ENCODE data around the gene CENPX. TPM values are rescaled to one million over a fixed set of nuclear protein-coding genes. Genes with fewer than 3 reads are reported as not detected.

CENPX gene
- total and polyA plus RNA-seq, 10 donors, result 25.4 to 91.8 (median 32.9) TPM

DNA sequence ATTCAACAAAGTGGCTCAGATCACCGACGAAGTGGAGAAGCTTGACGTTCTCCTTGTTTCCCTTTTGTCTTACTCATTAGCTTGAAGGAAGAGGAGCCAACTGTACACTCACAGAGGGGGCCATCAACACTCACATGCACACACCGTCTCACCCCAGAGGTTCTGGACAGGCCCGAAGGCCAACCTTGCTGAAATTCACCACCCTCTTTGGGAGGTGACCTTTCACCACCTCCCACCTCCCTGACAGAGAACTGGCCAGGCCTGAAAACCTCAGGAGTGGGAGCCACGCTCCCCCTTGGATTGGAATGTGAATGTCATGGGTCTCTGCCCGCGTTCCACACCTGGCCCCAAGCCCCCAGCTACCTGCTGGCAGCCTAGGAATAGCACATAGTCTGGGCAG is 12.8 kb upstream of the CENPX start:
- H3K4me3 ChIP-seq, result no peak overlapping the region
- intact Hi-C loops (cut with DNase I; ENCODE audit: low total_unique reads), result no loop called here
- 83 to 96% (median 93%) methylated on average over 7 to 8 of the region's 8 CpGs for WGBS, 5 donors
- TF ChIP-seq POLR2AphosphoS5 (IDR thresholded peaks at IDR 0.05), result no peak
- TF ChIP-seq POLR2A (IDR thresholded peaks at IDR 0.05), result no peak
- TF ChIP-seq, protein P1, sequence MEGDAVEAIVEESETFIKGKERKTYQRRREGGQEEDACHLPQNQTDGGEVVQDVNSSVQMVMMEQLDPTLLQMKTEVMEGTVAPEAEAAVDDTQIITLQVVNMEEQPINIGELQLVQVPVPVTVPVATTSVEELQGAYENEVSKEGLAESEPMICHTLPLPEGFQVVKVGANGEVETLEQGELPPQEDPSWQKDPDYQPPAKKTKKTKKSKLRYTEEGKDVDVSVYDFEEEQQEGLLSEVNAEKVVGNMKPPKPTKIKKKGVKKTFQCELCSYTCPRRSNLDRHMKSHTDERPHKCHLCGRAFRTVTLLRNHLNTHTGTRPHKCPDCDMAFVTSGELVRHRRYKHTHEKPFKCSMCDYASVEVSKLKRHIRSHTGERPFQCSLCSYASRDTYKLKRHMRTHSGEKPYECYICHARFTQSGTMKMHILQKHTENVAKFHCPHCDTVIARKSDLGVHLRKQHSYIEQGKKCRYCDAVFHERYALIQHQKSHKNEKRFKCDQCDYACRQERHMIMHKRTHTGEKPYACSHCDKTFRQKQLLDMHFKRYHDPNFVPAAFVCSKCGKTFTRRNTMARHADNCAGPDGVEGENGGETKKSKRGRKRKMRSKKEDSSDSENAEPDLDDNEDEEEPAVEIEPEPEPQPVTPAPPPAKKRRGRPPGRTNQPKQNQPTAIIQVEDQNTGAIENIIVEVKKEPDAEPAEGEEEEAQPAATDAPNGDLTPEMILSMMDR (IDR thresholded peaks at IDR 0.05 in 8 of 11, conservative IDR thresholded peaks at IDR 0.05 in 3 of 11), result no peak
- peaks cover 9 to 59% (median 37%) of the 10 kb centered on the region in 6 donors for H3K4me1 ChIP-seq
- peaks cover 0 to 12% (median 0%) of the 10 kb centered on the region in 6 donors for H3K36me3 ChIP-seq
- no peak for DNase-seq
- no peaks in the 10 kb centered on the region for H3K9me3 ChIP-seq
- no peak overlapping the region for H3K27ac ChIP-seq
- peaks cover 0 to 19% (median 7%) of the 10 kb centered on the region in 7 donors for H3K27me3 ChIP-seq (replicated peaks in 1 of 7)

DNA sequence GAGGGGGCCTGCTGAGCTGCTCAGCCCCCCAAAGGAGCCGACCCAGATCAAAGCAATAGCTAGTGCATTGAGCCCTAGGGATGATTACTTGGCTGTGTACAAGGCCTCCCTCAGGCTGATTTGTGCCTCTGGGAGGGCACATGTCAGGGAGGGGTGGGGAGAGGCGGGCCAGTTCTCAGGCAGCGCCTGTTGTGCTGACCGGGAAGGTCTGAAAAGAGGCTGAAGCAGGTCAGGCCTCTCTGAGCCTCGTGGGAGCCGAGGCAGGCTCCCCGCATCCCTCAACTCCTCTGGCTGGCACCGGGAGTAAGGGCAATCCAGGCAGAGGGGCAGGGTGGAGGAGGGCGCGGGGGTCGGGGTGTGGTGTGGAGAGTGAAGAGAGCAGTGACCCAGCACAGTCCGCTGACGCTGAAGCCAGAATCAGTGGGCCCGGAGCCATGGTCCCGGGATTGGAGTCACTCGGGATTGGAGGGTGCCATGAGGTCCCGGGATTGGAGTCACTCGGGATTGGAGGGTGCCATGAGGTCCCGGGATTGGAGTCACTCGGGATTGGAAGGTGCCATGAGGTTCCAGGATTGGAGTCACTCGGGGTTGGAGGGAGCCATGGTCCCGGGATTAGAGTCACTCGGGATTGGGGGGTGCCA is 11.8 kb upstream of the CENPX start:
- DNase-seq, result no peak
- peaks cover 0 to 24% (median 7%) of the 10 kb centered on the region in 7 donors for H3K27me3 ChIP-seq (replicated peaks in 1 of 7)
- H3K36me3 ChIP-seq, result peaks cover 0 to 14% (median 0%) of the 10 kb centered on the region in 6 donors
- whole genome bisulfite sequencing, 5 donors, result 85 to 95% (median 93%) methylated on average over 22 to 23 of the region's 23 CpGs
- no peak overlapping the region for H3K27ac ChIP-seq
- no peak for TF ChIP-seq POLR2AphosphoS5 (IDR thresholded peaks at IDR 0.05)
- no peak for TF ChIP-seq POLR2A (IDR thresholded peaks at IDR 0.05)
- TF ChIP-seq, protein P1 (IDR thresholded peaks at IDR 0.05 in 8 of 11, conservative IDR thresholded peaks at IDR 0.05 in 3 of 11), result no peak
- H3K9me3 ChIP-seq, result no peaks in the 10 kb centered on the region
- peaks cover 16 to 69% (median 47%) of the 10 kb centered on the region in 6 donors for H3K4me1 ChIP-seq
- H3K4me3 ChIP-seq, result no peak overlapping the region
- intact Hi-C loops (cut with DNase I; ENCODE audit: low total_unique reads), result no loop called here

DNA sequence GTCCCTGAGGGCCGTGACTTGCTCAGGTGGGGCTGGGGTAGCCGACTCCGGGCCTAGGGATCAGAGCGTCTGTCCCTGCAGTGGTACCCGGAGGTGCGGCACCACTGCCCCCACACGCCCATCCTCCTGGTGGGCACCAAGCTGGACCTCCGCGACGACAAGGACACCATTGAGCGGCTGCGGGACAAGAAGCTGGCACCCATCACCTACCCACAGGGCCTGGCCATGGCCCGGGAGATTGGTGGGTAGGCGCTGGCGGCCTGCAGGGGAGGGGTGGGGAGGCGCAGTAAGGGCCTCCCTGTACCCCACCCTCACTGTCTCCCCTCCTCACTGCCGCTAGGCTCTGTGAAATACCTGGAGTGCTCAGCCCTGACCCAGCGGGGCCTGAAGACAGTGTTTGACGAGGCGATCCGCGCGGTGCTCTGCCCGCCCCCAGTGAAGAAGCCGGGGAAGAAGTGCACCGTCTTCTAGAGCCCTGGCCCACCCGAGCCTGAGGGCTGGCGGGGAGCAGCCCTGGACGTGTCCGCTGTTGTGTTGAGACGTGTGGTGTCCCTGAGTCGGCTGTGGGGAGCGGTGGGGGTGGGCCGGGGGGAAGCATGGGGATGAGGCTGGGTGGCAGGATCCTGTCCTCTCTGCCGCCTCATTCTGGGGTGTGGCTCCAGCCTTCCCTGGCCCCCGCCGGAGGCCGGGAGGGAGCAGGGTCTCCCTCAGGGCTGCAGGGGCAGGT is 10.8 kb upstream of the CENPX start:
- Histone ChIP-seq H3K27ac (no peak overlapping the region), H3K27me3 (replicated peaks in 1 of 7) (peaks cover 0 to 24% (median 7%) of the 10 kb centered on the region in 7 donors), H3K4me3 (no peak overlapping the region), H3K9me3 (no peaks in the 10 kb centered on the region), H3K36me3 (peaks cover 0 to 23% (median 0%) of the 10 kb centered on the region in 6 donors), H3K4me1 (peaks cover 16 to 64% (median 44%) of the 10 kb centered on the region in 6 donors)
- TF ChIP-seq POLR2AphosphoS5 (IDR thresholded peaks at IDR 0.05), result peak in 1 of 3 donors; percentile 9
- no peak for TF ChIP-seq POLR2A (IDR thresholded peaks at IDR 0.05)
- WGBS, 5 donors, result 92 to 96% (median 94%) methylated on average over 19 to 38 of the region's 38 CpGs
- intact Hi-C loops (cut with DNase I; ENCODE audit: low total_unique reads), result loop anchor here (2.0 kb wide), 1 partner anchor 121 kb away; no protein-coding TSS in a partner anchor
- DNase-seq, result no peak

DNA sequence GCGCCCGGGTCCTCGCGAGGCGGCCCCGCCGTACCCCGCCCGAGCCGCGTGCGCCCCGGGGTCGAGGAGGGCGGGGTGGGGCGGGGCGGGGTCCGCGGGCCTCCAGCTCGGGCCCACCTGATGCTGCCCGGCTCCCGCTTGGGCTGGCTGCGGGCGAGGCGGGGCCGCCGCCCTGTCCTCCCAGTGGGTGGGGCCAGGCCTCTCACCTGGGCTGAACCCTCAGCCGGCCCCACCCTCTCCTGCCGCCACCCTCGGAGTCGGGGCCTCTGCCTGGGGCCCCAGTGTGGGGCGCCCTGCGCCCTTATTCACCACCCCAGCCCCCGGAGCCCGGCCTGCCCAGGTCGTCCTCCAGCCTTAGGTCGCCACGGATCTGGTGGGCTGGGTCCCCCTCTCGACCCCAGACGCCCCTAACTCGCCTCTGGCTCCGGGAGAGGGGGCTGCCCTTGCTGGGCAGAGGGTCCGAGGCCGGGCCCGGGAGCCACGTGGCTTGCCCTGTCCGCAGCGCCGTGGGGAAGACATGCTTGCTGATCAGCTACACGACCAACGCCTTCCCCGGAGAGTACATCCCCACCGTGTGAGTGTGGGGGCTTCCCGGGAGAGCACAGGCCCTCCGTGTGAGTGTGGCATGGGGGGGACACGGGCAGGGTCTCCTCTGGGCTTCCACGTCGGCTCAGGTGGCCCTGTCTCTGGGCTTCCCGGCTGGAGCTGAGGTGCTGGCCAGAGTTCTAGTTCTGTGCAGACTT is 9.4 kb upstream of the CENPX start:
- intact Hi-C loops (cut with DNase I; ENCODE audit: low total_unique reads), result loop anchor here (2.0 kb wide), 1 partner anchor 123 kb away; no protein-coding TSS in a partner anchor
- DNase-seq, result no peak
- WGBS, 5 donors, result 13 to 80% (median 20%) methylated on average over 1 to 59 of the region's 59 CpGs

More for the DNA sequence above, 9.4 kb upstream of the CENPX start:
- Histone ChIP-seq H3K36me3 (peaks cover 0 to 38% (median 3%) of the 10 kb centered on the region in 6 donors), H3K4me3 (peak overlapping the region in 5 of 8 donors; percentile 17 to 80 (median 27)), H3K27me3 (replicated peaks in 1 of 7) (peaks cover 0 to 24% (median 7%) of the 10 kb centered on the region in 7 donors), H3K4me1 (peaks cover 16 to 50% (median 36%) of the 10 kb centered on the region in 6 donors), H3K9me3 (no peaks in the 10 kb centered on the region), H3K27ac (no peak overlapping the region)
- TF ChIP-seq, protein P1 (IDR thresholded peaks at IDR 0.05 in 8 of 11, conservative IDR thresholded peaks at IDR 0.05 in 3 of 11), result no peak
- TF ChIP-seq POLR2A (IDR thresholded peaks at IDR 0.05) (no peak), POLR2AphosphoS5 (IDR thresholded peaks at IDR 0.05) (no peak)
